Measurements from ENCODE around the gene PTGDS.
A peak's percentile ranks its signal among the peaks of the same experiment; 100 is the strongest.
"Not testable (repeated sequence)": the region's sequence is repeated elsewhere in the genome, so short reads cannot be mapped to it uniquely, and the experiment has no call there.

The PTGDS gene

GRCh38 chr9:136990242-136990911 lies 13.1 kb downstream of the PTGDS start:
- no peak for DNase-seq (ENCODE audit: low read depth in 2 of 2)

GRCh38 chr9:136991993-136992818 lies 14.9 kb downstream of the PTGDS start, which contains the start of gene PAXX:
PAXX (plus strand) TSS chr9:136992422; CDS start chr9:136992444, 22 bp downstream.
- DNase-seq (ENCODE audit: low read depth in 2 of 2) = peak; percentile 81 to 87

GRCh38 chr9:136992819-136993369 lies 15.6 kb downstream of the PTGDS start:
- no peak for DNase-seq (ENCODE audit: low read depth in 2 of 2)

GRCh38 chr9:136994180-136994887 lies 17.0 kb downstream of the PTGDS start:
- no peak for DNase-seq (ENCODE audit: low read depth in 2 of 2)

GRCh38 chr9:136994888-136995230 lies 17.6 kb downstream of the PTGDS start:
- no peak for DNase-seq (ENCODE audit: low read depth in 2 of 2)

- DNase-seq (ENCODE audit: low read depth in 2 of 2) = no peak
Measured at GRCh38 chr9:136995362-136995761, 18.1 kb downstream of the PTGDS start.

GRCh38 chr9:136995772-136996311 lies 18.5 kb downstream of the PTGDS start:
- DNase-seq (ENCODE audit: low read depth in 2 of 2) = no peak

- peak in 1 of 2 donors; percentile 36 for DNase-seq (ENCODE audit: low read depth in 2 of 2)
Measured at GRCh38 chr9:136996361-136997292, 19.3 kb downstream of the PTGDS start, which contains the start of gene CLIC3. CLIC3 (minus strand) TSS chr9:136996568; CDS start chr9:136996543, 25 bp downstream.

- DNase-seq (ENCODE audit: low read depth in 2 of 2) = no peak
Measured at GRCh38 chr9:136997371-136997770, 20.1 kb downstream of the PTGDS start.

GRCh38 chr9:136997830-136998234 lies 20.5 kb downstream of the PTGDS start:
- DNase-seq (ENCODE audit: low read depth in 2 of 2) = peak in 1 of 2 donors; percentile 23

GRCh38 chr9:137000177-137000930 lies 23.1 kb downstream of the PTGDS start:
- no peak for DNase-seq (ENCODE audit: low read depth in 2 of 2)

GRCh38 chr9:137001857-137002645 lies 24.7 kb downstream of the PTGDS start:
- DNase-seq (ENCODE audit: low read depth in 2 of 2) = no peak

GRCh38 chr9:137002646-137003041 lies 25.3 kb downstream of the PTGDS start:
- no peak for DNase-seq (ENCODE audit: low read depth in 2 of 2)

GRCh38 chr9:137004285-137004684 lies 27.0 kb downstream of the PTGDS start:
- not testable (repeated sequence) for DNase-seq (ENCODE audit: low read depth in 2 of 2)

- no peak for DNase-seq (ENCODE audit: low read depth in 2 of 2)
Measured at GRCh38 chr9:137006116-137007003, 29.1 kb downstream of the PTGDS start.

GRCh38 chr9:137007108-137007815 lies 30.0 kb downstream of the PTGDS start:
- DNase-seq (ENCODE audit: low read depth in 2 of 2) = no peak

- DNase-seq (ENCODE audit: low read depth in 2 of 2) = no peak
Measured at GRCh38 chr9:137007816-137008270, 30.5 kb downstream of the PTGDS start.
